B cell (primary cell): ENCODE results near the gene NOTCH1. TPM values are rescaled to one million over a fixed set of nuclear protein-coding genes. Genes with fewer than 3 reads are reported as not detected.

Experiments used
- ATAC-seq: fragments of 200-7000 bp; cut with Tn5 transposase; one replicate; pipeline ENCODE4 v1.10.0; 2021; ENCODE audit warnings: low read depth, mild to moderate bottlenecking, moderate number of reproducible peaks, moderate library complexity
- CTCF ChIA-PET: fragments of 350-600 bp; sonication (Branson Sonifier 250); formaldehyde crosslinking; loops from one replicate; lab custom pipeline; 2021; ENCODE audit warnings: antibody characterized with exemption, inconsistent platforms; lab: Charles Lee
- POLR2A ChIA-PET: fragments of 350-600 bp; sonication (Branson Sonifier 250); formaldehyde crosslinking; loops from one replicate; lab custom pipeline; 2021; ENCODE audit warnings: antibody characterized with exemption; lab: Charles Lee
- DNase-seq: peaks from one replicate; pipeline ENCODE4 v3.0.0; 2013
- H2AFZ ChIP-seq: 2 replicates; pipeline ENCODE4 v1.6.1; 2012; ENCODE audit warnings: mild to moderate bottlenecking, low read depth, low read length; ENCODE audit not compliant: insufficient read depth, poor library complexity, severe bottlenecking
- H3K27ac ChIP-seq, 2 donors: 1 replicate in 1 of 2; 2 replicates in 1 of 2; pipeline ENCODE4 v1.5.1; 2012 to 2013; ENCODE audit warnings: low read length in 2 of 2, mild to moderate bottlenecking in 2 of 2, moderate library complexity in 1 of 2
- H3K27me3 ChIP-seq, 4 experiments: fragments of 200-600 bp in 1 of 4; sonication (generic) in 1 of 4; replicated peaks in 1 of 4; 1 replicate in 2 of 4; 2 replicates in 2 of 4; pipeline versions ENCODE4 v1.6.1 to v1.7.0; 2013 to 2016; ENCODE audit warnings: low read length in 3 of 4, mild to moderate bottlenecking in 2 of 4, mixed read lengths in 1 of 4, moderate library complexity in 1 of 4; ENCODE audit not compliant: insufficient read depth in 4 of 4, control insufficient read depth in 3 of 4; ENCODE audit errors: control extremely low read depth in 1 of 4
- H3K36me3 ChIP-seq, 2 experiments: replicated peaks in 1 of 2; 1 replicate in 1 of 2; 2 replicates in 1 of 2; pipeline versions ENCODE4 v1.6.1 to v1.7.1; 2013; ENCODE audit warnings: low read length in 1 of 2; ENCODE audit not compliant: insufficient read depth in 2 of 2, control insufficient read depth in 1 of 2; ENCODE audit errors: control extremely low read depth in 1 of 2, extremely low read depth in 1 of 2
- H3K4me1 ChIP-seq, 2 donors: fragments of 200-600 bp in 1 of 2; sonication (generic) in 1 of 2; 1 replicate in 1 of 2; 2 replicates in 1 of 2; pipeline versions ENCODE4 v1.5.1 to v1.6.1; 2013 to 2017; ENCODE audit warnings: low read length in 2 of 2; ENCODE audit not compliant: control insufficient read depth in 2 of 2, insufficient read depth in 2 of 2
- H3K4me2 ChIP-seq: replicated peaks from 2 replicates; pipeline ENCODE3; 2012; ENCODE audit warnings: mild to moderate bottlenecking, low read depth, low read length; ENCODE audit not compliant: poor library complexity, severe bottlenecking
- H3K4me3 ChIP-seq, 5 experiments: fragments of 200-600 bp in 1 of 5; sonication (generic) in 1 of 5; 1 replicate in 3 of 5; 2 replicates in 2 of 5; pipeline versions ENCODE4 v1.5.1 to v1.7.0; 2011 to 2016; ENCODE audit warnings: low read length in 4 of 5, mild to moderate bottlenecking in 4 of 5, low read depth in 2 of 5, control low read depth in 1 of 5, moderate library complexity in 1 of 5; ENCODE audit not compliant: insufficient read depth in 1 of 5; ENCODE audit errors: control extremely low read depth in 1 of 5, extremely low read depth in 1 of 5
- H3K79me2 ChIP-seq: fragments of 200-600 bp; sonication (generic); one replicate; pipeline ENCODE4 v1.6.0; 2016; ENCODE audit warnings: low read length; ENCODE audit not compliant: control insufficient read depth, insufficient read depth
- H3K9ac ChIP-seq: fragments of 200-600 bp; sonication (generic); 2 replicates; pipeline ENCODE4 v1.6.1; 2017; ENCODE audit warnings: mild to moderate bottlenecking, low read length, moderate library complexity
- H3K9me3 ChIP-seq, 3 donors: one replicate each; pipeline versions ENCODE4 v1.6.1 to v1.7.1; 2013; ENCODE audit warnings: low read length in 2 of 3; ENCODE audit not compliant: control insufficient read depth in 2 of 3, insufficient read depth in 1 of 3; ENCODE audit errors: control extremely low read depth in 1 of 3
- H4K20me1 ChIP-seq: 2 replicates; pipeline ENCODE4 v1.6.0; 2012; ENCODE audit warnings: mild to moderate bottlenecking, low read length; ENCODE audit not compliant: insufficient read depth, control insufficient read depth, poor library complexity, severe bottlenecking
- H3K27ac Mint-ChIP-seq: one replicate; pipeline ENCODE4 v1.8.0; 2021; ENCODE audit warnings: mixed read lengths
- H3K27me3 Mint-ChIP-seq: one replicate; pipeline ENCODE4 v1.8.0; 2021; ENCODE audit warnings: mixed read lengths
- H3K4me1 Mint-ChIP-seq: one replicate; pipeline ENCODE4 v1.8.0; 2021; ENCODE audit warnings: mixed read lengths
- H3K4me3 Mint-ChIP-seq: one replicate; pipeline ENCODE4 v1.8.0; 2021; ENCODE audit warnings: mixed read lengths
- H3K9me3 Mint-ChIP-seq: one replicate; pipeline ENCODE4 v1.8.0; 2022; ENCODE audit warnings: mixed read lengths; ENCODE audit not compliant: insufficient read depth
- CTCF ChIP-seq: fragments of 200-600 bp; IDR thresholded peaks from one replicate; pipeline ENCODE4 v1.8.0; 2022; ENCODE audit warnings: antibody characterized with exemption, mild to moderate bottlenecking
- EZH2 ChIP-seq: IDR thresholded peaks from 2 replicates; pipeline ENCODE4 v1.6.1; 2012; ENCODE audit warnings: borderline replicate concordance, low read depth, mild to moderate bottlenecking, moderate library complexity, low read length; ENCODE audit not compliant: insufficient read depth, poor library complexity, severe bottlenecking
- WGBS: methylation state at CpG from one replicate; pipeline ENCODE4 v1.1.5; 2013; ENCODE audit warnings: missing lambda C conversion rate; ENCODE audit not compliant: insufficient coverage; 5-methylcytosine and 5-hydroxymethylcytosine counted together
- intact Hi-C: fragments of 100-400 bp; cut with micrococcal nuclease; formaldehyde crosslinking; loops from one replicate; pipeline ENCODE4 v1.10.0; 2022
- polyA plus RNA-seq: library from polyadenylated mRNA; depleted of rRNA; stranded (reverse); fragments of >200 nt; gene quantifications from 2 replicates; pipeline ENCODE4 v1.2.3, GENCODE V29; 2012
- total RNA-seq, 2 donors: library from RNA; stranded (reverse); fragments of 120-200 nt in 1 of 2; gene quantifications; 1 replicate in 1 of 2; 2 replicates in 1 of 2; pipeline versions ENCODE4 v1.2.3 to v1.2.4, GENCODE V29; 2013 to 2022

The NOTCH1 gene
- total and polyA plus RNA-seq, 2 donors (not counting 1 experiment from before 2014, with no cell fraction given): 16.6 to 38.5 TPM

GRCh38 chr9:136447173-136447778 is 98.6 kb downstream of the NOTCH1 start:
- H3K27ac ChIP-seq: no peak overlapping the region
- CTCF ChIA-PET: no interaction called here
- H2AFZ ChIP-seq: no peak overlapping the region
- POLR2A ChIA-PET: no interaction called here
- no peaks in the 10 kb centered on the region for H3K9me3 ChIP-seq
- H3K27me3 ChIP-seq: no peaks in the 10 kb centered on the region
- 95% methylated on average over 27 of the region's 27 CpGs for WGBS
- ATAC-seq: no peak
- H3K9ac ChIP-seq: no peak overlapping the region
- no peak for TF ChIP-seq EZH2
- TF ChIP-seq CTCF: no peak
- Mint-ChIP-seq H3K4me3 (no peak overlapping the region), H3K27me3 (no peaks in the 10 kb centered on the region), H3K9me3 (no peaks in the 10 kb centered on the region), H3K27ac (no peak overlapping the region), H3K4me1 (peaks cover 2% of the 10 kb centered on the region)
- H3K36me3 ChIP-seq: peaks cover 6 to 76% of the 10 kb centered on the region in 2 experiments
- H4K20me1 ChIP-seq: peaks cover 25% of the 10 kb centered on the region
- H3K4me2 ChIP-seq: no peak overlapping the region
- H3K4me3 ChIP-seq: no peak overlapping the region
- intact Hi-C loops: no loop called here
- H3K4me1 ChIP-seq: no peaks in the 10 kb centered on the region
- DNase-seq: no peak
- H3K79me2 ChIP-seq: peaks cover 10% of the 10 kb centered on the region

- H2AFZ ChIP-seq: no peak overlapping the region
- ATAC-seq (no peak), DNase-seq (no peak)
- Mint-ChIP-seq H3K9me3 (no peaks in the 10 kb centered on the region), H3K27ac (no peak overlapping the region), H3K27me3 (no peaks in the 10 kb centered on the region), H3K4me1 (peaks cover 2% of the 10 kb centered on the region), H3K4me3 (no peak overlapping the region)
- H3K4me3 ChIP-seq: no peak overlapping the region
- no peak for TF ChIP-seq CTCF
- no peak for TF ChIP-seq EZH2
- peaks cover 17% of the 10 kb centered on the region for H4K20me1 ChIP-seq
- peaks cover 6 to 68% of the 10 kb centered on the region in 2 experiments for H3K36me3 ChIP-seq
- H3K9me3 ChIP-seq: no peaks in the 10 kb centered on the region
- H3K79me2 ChIP-seq: peaks cover 2% of the 10 kb centered on the region
- no peaks in the 10 kb centered on the region for H3K4me1 ChIP-seq
- POLR2A ChIA-PET: no interaction called here
- CTCF ChIA-PET: no interaction called here
- H3K9ac ChIP-seq: no peak overlapping the region
- H3K27ac ChIP-seq: no peak overlapping the region
- intact Hi-C loops: no loop called here
- 92% methylated on average over 6 of the region's 7 CpGs for WGBS
- H3K4me2 ChIP-seq: no peak overlapping the region
- no peaks in the 10 kb centered on the region for H3K27me3 ChIP-seq
Measured at GRCh38 chr9:136445799-136446198, 100.0 kb downstream of the NOTCH1 start.
